Hematopoietic multipotent progenitor cell treated with erythropoietin and hydrocortisone succinate and interleukin-3 and kit ligand, for 6 days (in vitro differentiated cells): ENCODE results near the gene BMP5.

ENCODE experiments used
- DNase-seq: peaks from one replicate; pipeline ENCODE4 v3.0.0-alpha.2; 2015

Gene BMP5

GRCh38 chr6:55798571-55798970, 76.8 kb downstream of the BMP5 start:
- no peak for DNase-seq

GRCh38 chr6:55794136-55794812, 81.1 kb downstream of the BMP5 start:
- DNase-seq: no peak

DNA sequence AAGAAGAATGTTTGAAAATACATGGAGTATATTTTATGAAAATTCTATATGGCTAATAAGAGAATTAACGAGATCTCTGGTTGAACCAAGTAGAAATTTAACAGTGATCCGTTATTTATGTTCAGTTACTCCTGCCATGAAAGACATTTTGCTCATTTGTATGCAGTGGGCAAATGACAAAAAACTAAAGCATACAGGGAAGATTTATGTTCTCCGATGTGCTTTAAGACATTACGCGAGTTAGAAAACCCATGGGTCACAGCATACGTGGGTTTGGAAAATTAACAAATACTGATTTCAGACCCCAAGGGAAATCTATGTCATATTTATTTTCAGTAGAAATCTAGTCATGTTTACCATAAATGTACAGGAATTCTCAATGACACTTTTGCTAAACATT, 90.1 kb downstream of the BMP5 start:
- DNase-seq: no peak

DNA sequence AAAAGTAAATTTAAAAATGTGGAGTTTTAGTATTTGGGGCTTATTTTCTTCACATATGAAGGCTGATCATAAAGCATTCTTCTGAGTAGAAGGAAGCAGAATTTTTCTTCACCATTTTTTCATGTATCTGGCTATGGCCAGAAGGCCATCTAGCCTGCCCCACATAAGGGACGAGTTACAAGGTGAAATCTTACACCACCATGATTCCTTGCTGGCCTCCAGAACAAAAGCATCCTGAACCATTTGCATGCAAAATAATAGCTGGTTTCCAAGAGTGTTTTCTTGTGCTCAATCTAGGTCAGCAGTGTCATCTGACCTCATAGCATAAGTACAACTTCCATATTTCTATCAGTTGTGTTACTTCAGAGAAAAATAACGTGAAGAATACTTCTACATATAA, 93.1 kb downstream of the BMP5 start:
- no peak for DNase-seq

DNA sequence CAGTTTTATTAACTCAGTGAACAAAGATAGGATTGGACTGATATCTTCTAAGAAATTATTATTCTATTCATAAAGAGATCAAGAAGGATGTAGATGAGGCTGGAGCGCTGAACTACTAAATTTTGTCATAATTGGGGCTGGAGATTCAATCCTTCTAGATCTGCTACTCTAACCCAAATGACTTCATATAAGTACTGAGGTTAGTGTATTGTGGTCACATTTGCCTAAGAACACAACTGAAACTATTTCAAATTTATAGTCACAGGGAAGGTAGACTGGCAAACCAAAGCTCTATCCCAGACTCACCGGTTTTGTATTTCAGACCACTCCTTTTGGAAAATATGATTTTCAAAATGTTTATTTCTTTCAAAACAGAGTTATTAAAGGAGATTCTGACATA, 96.7 kb downstream of the BMP5 start:
- no peak for DNase-seq

- no peak for DNase-seq
Observed at GRCh38 chr6:55777469-55777868, 97.9 kb downstream of the BMP5 start.

DNA sequence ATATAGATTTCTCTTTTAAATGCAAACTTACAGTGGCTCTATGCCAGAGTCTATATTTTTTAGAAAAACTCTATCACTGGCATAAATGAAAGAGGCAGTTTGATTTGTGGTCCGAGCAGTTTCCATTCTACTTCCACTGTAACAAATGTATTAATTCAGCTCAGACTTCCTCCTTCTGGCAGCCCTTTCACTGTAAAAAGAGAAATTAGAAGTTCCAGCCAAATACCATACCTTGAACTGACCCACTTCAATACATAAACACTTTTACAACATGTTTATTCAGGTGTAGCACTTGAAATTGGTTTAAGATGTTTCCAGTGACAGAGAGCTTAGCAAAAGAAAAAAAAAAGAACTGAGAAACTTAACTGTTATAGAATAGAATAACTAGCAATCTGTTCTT, 99.3 kb downstream of the BMP5 start:
- no peak for DNase-seq

GRCh38 chr6:55775029-55775318, 100.4 kb downstream of the BMP5 start:
- no peak for DNase-seq

DNA sequence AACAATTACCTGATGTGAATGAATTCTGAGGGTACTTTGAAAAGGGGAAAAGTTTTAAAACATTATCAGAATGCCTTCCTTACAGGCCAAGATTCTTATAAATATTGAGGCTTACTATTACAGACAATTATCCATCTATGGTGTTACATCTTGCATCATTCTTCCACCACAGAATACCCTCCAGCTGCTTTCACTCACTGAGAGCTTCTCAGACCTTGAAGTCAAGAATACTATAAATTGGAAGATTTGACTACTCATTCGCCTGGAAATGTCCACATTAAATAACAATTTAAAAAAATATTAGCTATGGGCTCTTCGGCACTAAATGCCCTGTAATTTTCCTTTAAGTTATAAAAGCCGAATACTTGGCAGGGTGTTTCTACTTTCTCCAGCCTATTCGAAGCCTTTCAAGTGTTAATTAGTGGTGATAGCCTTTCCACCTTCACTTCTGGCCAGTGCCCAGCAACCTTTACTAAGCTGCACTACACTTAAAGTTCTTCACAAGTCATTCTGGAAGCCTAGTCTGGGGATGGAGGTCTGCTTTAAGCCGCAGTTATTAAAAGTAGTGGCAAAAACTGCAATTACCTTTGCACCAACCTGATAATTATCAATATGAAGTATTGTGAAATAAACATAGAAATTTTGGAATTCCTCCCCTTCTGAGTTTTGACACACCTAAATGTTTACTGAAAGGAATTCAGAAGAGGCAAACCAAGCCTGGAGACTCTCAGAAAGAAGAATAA, 100.9 kb downstream of the BMP5 start:
- no peak for DNase-seq

DNA sequence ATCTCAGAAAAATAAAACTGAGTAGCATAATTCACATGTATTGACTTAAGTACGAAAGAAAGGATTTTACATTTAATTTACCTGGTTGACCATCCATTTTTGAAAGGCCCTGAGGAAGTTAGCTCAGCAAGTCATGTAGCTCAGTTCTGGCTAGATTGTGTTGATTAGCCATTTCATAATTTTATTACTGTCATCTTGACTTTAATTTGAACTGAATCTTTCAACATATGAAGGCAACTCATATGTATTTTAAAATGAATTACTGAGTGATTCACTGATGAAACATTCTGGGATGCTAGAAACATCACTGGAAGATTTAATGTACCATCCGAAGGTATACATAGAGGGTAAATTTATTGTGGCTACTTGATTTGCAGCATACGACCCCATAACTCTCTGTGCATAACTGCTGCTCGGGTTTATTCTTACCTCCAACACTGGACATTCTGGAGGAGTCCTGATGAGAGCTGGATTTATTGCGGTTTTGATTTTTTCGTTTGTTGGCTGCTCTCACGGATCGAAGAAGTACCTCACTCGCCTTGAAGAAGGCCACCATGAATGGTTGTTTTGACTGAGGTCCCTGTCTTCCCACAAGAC, 101.7 kb downstream of the BMP5 start:
- DNase-seq: no peak

- no peak for DNase-seq
Observed at GRCh38 chr6:55772730-55773129, 102.7 kb downstream of the BMP5 start.

GRCh38 chr6:55759536-55759935, 115.9 kb downstream of the BMP5 start:
- no peak for DNase-seq

DNA sequence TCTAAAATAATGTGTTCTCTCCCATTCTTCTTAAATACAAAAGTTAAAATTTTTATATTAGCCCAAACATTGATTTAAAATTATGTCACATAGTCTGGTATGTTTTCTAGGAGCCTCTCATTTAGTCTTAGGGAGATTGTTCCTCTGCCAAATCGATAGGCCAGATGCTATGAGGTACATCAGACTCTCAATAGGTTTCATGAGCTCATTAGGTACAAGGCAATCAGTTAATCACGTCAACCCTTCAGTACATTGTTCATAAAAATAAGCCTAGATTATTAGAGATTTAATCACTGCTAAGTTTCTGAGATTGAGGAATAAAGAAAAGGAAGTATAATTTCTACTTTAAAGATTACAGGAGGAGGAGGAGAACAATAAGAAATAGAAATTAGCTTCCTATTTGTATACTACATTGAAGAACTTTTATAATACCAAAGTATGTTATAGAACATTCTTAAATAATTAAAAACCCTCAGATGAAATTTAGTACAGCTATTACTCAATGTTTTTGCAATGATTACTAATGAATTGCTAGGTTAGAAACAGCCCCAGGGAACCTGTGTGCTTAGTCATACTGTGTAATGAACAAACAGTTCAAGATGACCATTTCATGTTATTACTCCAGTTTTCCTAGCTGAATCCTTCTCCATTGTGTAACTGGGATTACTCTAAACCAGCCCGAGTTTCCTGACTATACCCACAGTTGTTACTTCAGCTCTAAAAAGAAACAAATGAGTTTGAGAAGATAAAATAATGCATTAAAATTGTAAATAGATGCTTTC, 117.0 kb downstream of the BMP5 start:
- no peak for DNase-seq

DNA sequence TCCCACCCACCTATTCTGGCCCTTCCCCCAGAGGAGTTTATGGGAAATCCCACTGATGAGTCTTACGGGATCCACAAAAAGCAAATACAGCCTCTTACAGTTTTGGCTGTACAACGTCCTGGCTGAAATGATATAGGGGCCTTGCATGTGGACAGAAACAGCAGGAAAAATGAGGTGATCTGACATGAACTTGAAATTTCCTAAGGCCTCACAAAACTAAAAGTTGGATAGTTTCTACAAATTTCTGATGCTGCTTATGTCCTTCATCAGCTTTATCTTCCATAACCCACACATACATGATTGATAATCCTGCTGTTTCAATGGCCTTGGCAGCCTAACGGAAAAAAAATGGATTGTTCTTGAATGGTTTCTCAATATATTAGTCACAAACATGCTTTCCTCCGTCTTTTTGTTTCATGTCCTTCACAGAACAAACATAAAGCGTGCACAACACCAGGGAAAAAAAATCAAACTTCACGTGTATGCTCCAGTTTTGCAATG, 118.8 kb downstream of the BMP5 start:
- DNase-seq: no peak

DNA sequence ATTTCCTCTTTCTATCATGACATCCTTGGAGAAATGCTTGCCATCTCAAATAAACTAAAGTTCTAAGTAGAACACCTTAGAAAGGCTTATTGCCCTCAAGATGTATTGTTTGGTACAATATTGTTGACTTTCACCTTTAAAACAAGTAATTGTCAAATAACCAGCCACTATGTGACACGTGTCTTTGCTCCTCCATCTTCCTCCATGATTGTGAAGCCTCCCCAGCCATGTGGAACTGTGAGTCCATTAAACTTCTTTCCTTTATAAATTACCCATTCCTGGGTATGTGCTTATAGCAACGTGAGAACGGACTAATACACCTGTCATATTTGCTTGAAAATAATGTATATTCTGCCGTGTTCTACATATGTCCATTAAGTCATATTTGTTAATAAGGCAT, 126.5 kb downstream of the BMP5 start:
- no peak for DNase-seq

DNA sequence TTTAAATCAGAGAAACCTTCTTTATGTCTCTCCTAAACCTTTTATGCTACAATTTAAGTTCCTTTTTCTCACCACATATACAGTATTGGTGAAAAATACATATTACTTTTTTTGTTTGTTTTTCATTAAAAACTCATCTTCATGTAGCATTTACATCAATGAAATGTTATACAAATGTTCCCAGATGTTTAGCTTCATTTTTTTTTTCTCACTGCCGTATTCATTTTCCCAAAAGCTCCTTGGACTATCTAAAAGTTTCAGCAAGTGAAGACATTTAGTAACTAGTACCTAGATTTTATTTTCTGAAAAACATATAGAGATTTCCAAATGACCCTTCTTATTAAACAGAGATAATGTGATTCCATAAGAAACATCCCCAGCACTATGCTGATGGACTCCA, 128.9 kb downstream of the BMP5 start:
- DNase-seq: no peak

DNA sequence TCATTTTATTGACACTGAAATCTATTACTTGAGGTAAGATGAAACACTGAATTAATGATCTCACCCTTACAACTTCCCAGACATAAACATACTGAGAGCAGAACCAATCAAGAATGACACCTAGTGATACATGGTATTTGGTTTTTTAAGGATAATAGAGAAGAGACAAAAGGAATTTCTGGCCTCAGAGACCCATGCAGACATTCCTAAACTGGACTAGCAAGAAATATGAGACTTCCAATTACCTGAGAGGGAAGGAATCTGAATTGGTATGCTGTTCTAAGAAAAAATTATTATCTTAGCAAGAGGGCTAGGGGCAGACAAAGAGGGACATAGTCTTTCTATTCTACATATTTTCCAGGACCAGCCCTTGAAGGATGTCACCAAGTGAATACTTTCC, 141.1 kb downstream of the BMP5 start:
- no peak for DNase-seq

GRCh38 chr6:55729665-55730064, 145.7 kb downstream of the BMP5 start:
- no peak for DNase-seq

- DNase-seq: no peak
Observed at GRCh38 chr6:55726144-55726543, 149.2 kb downstream of the BMP5 start.

- DNase-seq: no peak
Observed at GRCh38 chr6:55714831-55715230, 160.6 kb downstream of the BMP5 start.

- DNase-seq: no peak
Observed at GRCh38 chr6:55713436-55713835, 162.0 kb downstream of the BMP5 start.

- DNase-seq: no peak
Observed at GRCh38 chr6:55708711-55709110, 166.7 kb downstream of the BMP5 start.
